ENCODE data around the gene CAV3.

CAV3 gene

GRCh38 chr3:8736436-8736835, 2.8 kb downstream of the CAV3 start:
- DNase-seq (ENCODE audit: low spot score): no peak

GRCh38 chr3:8737301-8737700, 3.7 kb downstream of the CAV3 start:
- no peak for DNase-seq (ENCODE audit: low spot score)

GRCh38 chr3:8737823-8738222, 4.2 kb downstream of the CAV3 start:
- no peak for DNase-seq (ENCODE audit: low spot score)

GRCh38 chr3:8738639-8739038, 5.0 kb downstream of the CAV3 start:
- DNase-seq (ENCODE audit: low spot score): no peak

- no peak for DNase-seq (ENCODE audit: low spot score)
These were observed 6.3 kb downstream of the CAV3 start for GRCh38 chr3:8739757-8740504.

GRCh38 chr3:8741581-8742261, 8.1 kb downstream of the CAV3 start:
- no peak for DNase-seq (ENCODE audit: low spot score)

GRCh38 chr3:8743021-8743601, 9.5 kb downstream of the CAV3 start:
- DNase-seq (ENCODE audit: low spot score): no peak

- DNase-seq (ENCODE audit: low spot score): no peak
These were observed 10.3 kb downstream of the CAV3 start for GRCh38 chr3:8743911-8744310.

- no peak for DNase-seq (ENCODE audit: low spot score)
These were observed 12.2 kb downstream of the CAV3 start for GRCh38 chr3:8745619-8746370.

GRCh38 chr3:8746780-8747345, 13.3 kb downstream of the CAV3 start:
- no peak for DNase-seq (ENCODE audit: low spot score)

GRCh38 chr3:8749316-8749715, 15.7 kb downstream of the CAV3 start:
- no peak for DNase-seq (ENCODE audit: low spot score)

GRCh38 chr3:8752832-8753231, 19.2 kb downstream of the CAV3 start:
- DNase-seq (ENCODE audit: low spot score): no peak

- DNase-seq (ENCODE audit: low spot score): no peak
These were observed 21.5 kb downstream of the CAV3 start for GRCh38 chr3:8755097-8755496.

- no peak for DNase-seq (ENCODE audit: low spot score)
These were observed 22.1 kb downstream of the CAV3 start for GRCh38 chr3:8755564-8756237.

- DNase-seq (ENCODE audit: low spot score): no peak
These were observed 23.1 kb downstream of the CAV3 start for GRCh38 chr3:8756671-8757070.

- no peak for DNase-seq (ENCODE audit: low spot score)
These were observed 24.2 kb downstream of the CAV3 start for GRCh38 chr3:8757551-8758518.

GRCh38 chr3:8759038-8759707, 25.6 kb downstream of the CAV3 start:
- DNase-seq (ENCODE audit: low spot score): no peak

GRCh38 chr3:8760091-8760490, 26.5 kb downstream of the CAV3 start:
- DNase-seq (ENCODE audit: low spot score): no peak

- DNase-seq (ENCODE audit: low spot score): no peak
These were observed 26.9 kb downstream of the CAV3 start for GRCh38 chr3:8760506-8760905.

GRCh38 chr3:8761866-8762265, 28.3 kb downstream of the CAV3 start:
- no peak for DNase-seq (ENCODE audit: low spot score)

Measured in germinal center (tissue), 1 donor.